ENCODE results near the gene COL4A3.
A peak's percentile ranks its signal among the peaks of the same experiment; 100 is the strongest.

COL4A3 gene

DNA sequence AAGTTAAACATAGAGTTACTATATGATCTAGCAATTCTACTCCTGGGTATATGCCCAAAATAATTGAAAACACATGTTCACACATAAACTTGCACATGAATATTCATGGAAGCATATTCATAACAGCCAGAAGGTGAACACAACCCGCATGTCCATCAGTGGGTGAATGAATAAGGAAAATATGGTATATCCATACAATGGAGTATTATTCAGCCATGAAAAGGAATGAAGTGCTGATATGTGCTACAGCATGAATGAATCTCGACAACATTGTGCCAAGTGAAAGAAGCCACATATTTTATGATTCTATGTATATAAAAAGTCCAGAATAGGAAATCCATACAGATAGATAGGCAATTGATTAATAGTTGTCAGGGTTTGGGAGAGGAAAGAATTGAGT lies 16.3 kb upstream of the COL4A3 start:
- Histone ChIP-seq H3K9me3 (replicated peaks in 1 of 2; ENCODE audit: control insufficient read depth in 2 of 2, insufficient read depth in 1 of 2, low read depth in 1 of 2, low read length in 2 of 2) (peaks cover 0 to 5% of the 10 kb centered on the region in 2 donors), H2BK5ac (ENCODE audit: low read length) (no peak overlapping the region), H2AFZ (ENCODE audit: low read length) (no peak overlapping the region), H3K36me3 (replicated peaks in 1 of 2; ENCODE audit: control insufficient read depth in 2 of 2, insufficient read depth in 2 of 2, low read length in 2 of 2) (no peaks in the 10 kb centered on the region), H2BK15ac (ENCODE audit: low read length) (no peak overlapping the region), H3K4ac (ENCODE audit: low read length) (no peak overlapping the region), H3K27ac (replicated peaks; ENCODE audit: low read length) (no peak overlapping the region), H3K27me3 (ENCODE audit: control insufficient read depth in 3 of 3, insufficient read depth in 3 of 3, low read depth in 1 of 3, low read length in 3 of 3) (peaks cover 0 to 3% (median 0%) of the 10 kb centered on the region in 3 experiments), H2BK120ac (ENCODE audit: low read depth, low read length) (no peak overlapping the region), H4K8ac (ENCODE audit: low read depth, low read length) (no peak overlapping the region), H2AK5ac (ENCODE audit: low read depth, low read length) (no peak overlapping the region), H3K14ac (ENCODE audit: low read length) (no peak overlapping the region), H3K18ac (ENCODE audit: low read length) (no peak overlapping the region), H2BK12ac (ENCODE audit: low read length) (no peak overlapping the region), H4K91ac (ENCODE audit: low read depth, low read length, poor library complexity) (no peak overlapping the region), H3K23ac (ENCODE audit: low read depth, low read length, poor library complexity) (no peak overlapping the region), H3K9ac (ENCODE audit: low read depth, low read length, poor library complexity) (no peak overlapping the region), H3K4me1 (ENCODE audit: control insufficient read depth in 2 of 2, insufficient read depth in 1 of 2, low read depth in 1 of 2, low read length in 2 of 2) (no peaks in the 10 kb centered on the region), H3K4me2 (ENCODE audit: insufficient read depth, low read length, poor library complexity, severe bottlenecking) (no peak overlapping the region), H3K79me1 (ENCODE audit: low read depth, low read length) (no peaks in the 10 kb centered on the region), H3K4me3 (ENCODE audit: low read length in 2 of 2) (no peak overlapping the region)
- DNase-seq (ENCODE audit: low spot score), result no peak
- no CpG with 5 or more reads among the region's 2 CpGs for WGBS, 2 donors (ENCODE audit: extremely low coverage in 2 of 2, insufficient read length in 2 of 2, insufficient replicate concordance in 1 of 2)

- H3K9ac ChIP-seq (ENCODE audit: low read depth, low read length, poor library complexity), result no peak overlapping the region
- H3K4ac ChIP-seq (ENCODE audit: low read length), result no peak overlapping the region
- H3K9me3 ChIP-seq (replicated peaks in 1 of 2; ENCODE audit: control insufficient read depth in 2 of 2, insufficient read depth in 1 of 2, low read depth in 1 of 2, low read length in 2 of 2), result peaks cover 0 to 5% of the 10 kb centered on the region in 2 donors
- H3K27me3 ChIP-seq (ENCODE audit: control insufficient read depth in 3 of 3, insufficient read depth in 3 of 3, low read depth in 1 of 3, low read length in 3 of 3), result peaks cover 0 to 3% (median 0%) of the 10 kb centered on the region in 3 experiments
- WGBS, 2 donors (ENCODE audit: extremely low coverage in 2 of 2, insufficient read length in 2 of 2, insufficient replicate concordance in 1 of 2), result no CpG with 5 or more reads among the region's 2 CpGs
- no peak overlapping the region for H3K4me3 ChIP-seq (ENCODE audit: low read length in 2 of 2)
- no peak overlapping the region for H4K8ac ChIP-seq (ENCODE audit: low read depth, low read length)
- no peak overlapping the region for H2AK5ac ChIP-seq (ENCODE audit: low read depth, low read length)
- no peak overlapping the region for H2BK120ac ChIP-seq (ENCODE audit: low read depth, low read length)
- no peak overlapping the region for H2BK12ac ChIP-seq (ENCODE audit: low read length)
- no peak for DNase-seq (ENCODE audit: low spot score)
- H3K23ac ChIP-seq (ENCODE audit: low read depth, low read length, poor library complexity), result no peak overlapping the region
- no peak overlapping the region for H3K14ac ChIP-seq (ENCODE audit: low read length)
- H2BK5ac ChIP-seq (ENCODE audit: low read length), result no peak overlapping the region
- no peak overlapping the region for H3K18ac ChIP-seq (ENCODE audit: low read length)
- no peak overlapping the region for H3K4me2 ChIP-seq (ENCODE audit: insufficient read depth, low read length, poor library complexity, severe bottlenecking)
- no peak overlapping the region for H2AFZ ChIP-seq (ENCODE audit: low read length)
- H3K36me3 ChIP-seq (replicated peaks in 1 of 2; ENCODE audit: control insufficient read depth in 2 of 2, insufficient read depth in 2 of 2, low read length in 2 of 2), result no peaks in the 10 kb centered on the region
- no peak overlapping the region for H3K27ac ChIP-seq (replicated peaks; ENCODE audit: low read length)
- H2BK15ac ChIP-seq (ENCODE audit: low read length), result no peak overlapping the region
- no peaks in the 10 kb centered on the region for H3K79me1 ChIP-seq (ENCODE audit: low read depth, low read length)
- no peak overlapping the region for H4K91ac ChIP-seq (ENCODE audit: low read depth, low read length, poor library complexity)
- H3K4me1 ChIP-seq (ENCODE audit: control insufficient read depth in 2 of 2, insufficient read depth in 1 of 2, low read depth in 1 of 2, low read length in 2 of 2), result no peaks in the 10 kb centered on the region
These were observed 14.0 kb upstream of the COL4A3 start for GRCh38 chr2:227150222-227150936.

- peak overlapping the region; percentile 72 for H3K18ac ChIP-seq (ENCODE audit: low read length)
- no CpG with 5 or more reads among the region's 2 CpGs for WGBS, 2 donors (ENCODE audit: extremely low coverage in 2 of 2, insufficient read length in 2 of 2, insufficient replicate concordance in 1 of 2)
- no peaks in the 10 kb centered on the region for H3K36me3 ChIP-seq (replicated peaks in 1 of 2; ENCODE audit: control insufficient read depth in 2 of 2, insufficient read depth in 2 of 2, low read length in 2 of 2)
- H2BK12ac ChIP-seq (ENCODE audit: low read length), result no peak overlapping the region
- no peak overlapping the region for H2AK5ac ChIP-seq (ENCODE audit: low read depth, low read length)
- H2BK15ac ChIP-seq (ENCODE audit: low read length), result no peak overlapping the region
- no peaks in the 10 kb centered on the region for H3K4me1 ChIP-seq (ENCODE audit: control insufficient read depth in 2 of 2, insufficient read depth in 1 of 2, low read depth in 1 of 2, low read length in 2 of 2)
- no peak overlapping the region for H3K4ac ChIP-seq (ENCODE audit: low read length)
- H3K23ac ChIP-seq (ENCODE audit: low read depth, low read length, poor library complexity), result no peak overlapping the region
- no peak overlapping the region for H3K14ac ChIP-seq (ENCODE audit: low read length)
- H3K4me3 ChIP-seq (ENCODE audit: low read length in 2 of 2), result no peak overlapping the region
- H2BK5ac ChIP-seq (ENCODE audit: low read length), result no peak overlapping the region
- DNase-seq (ENCODE audit: low spot score), result no peak
- peak overlapping the region; percentile 10 for H2AFZ ChIP-seq (ENCODE audit: low read length)
- no peak overlapping the region for H4K91ac ChIP-seq (ENCODE audit: low read depth, low read length, poor library complexity)
- H4K8ac ChIP-seq (ENCODE audit: low read depth, low read length), result no peak overlapping the region
- H3K79me1 ChIP-seq (ENCODE audit: low read depth, low read length), result no peaks in the 10 kb centered on the region
- no peak overlapping the region for H2BK120ac ChIP-seq (ENCODE audit: low read depth, low read length)
- H3K27me3 ChIP-seq (ENCODE audit: control insufficient read depth in 3 of 3, insufficient read depth in 3 of 3, low read depth in 1 of 3, low read length in 3 of 3), result no peaks in the 10 kb centered on the region
- no peak overlapping the region for H3K9ac ChIP-seq (ENCODE audit: low read depth, low read length, poor library complexity)
- H3K27ac ChIP-seq (replicated peaks; ENCODE audit: low read length), result no peak overlapping the region
- H3K4me2 ChIP-seq (ENCODE audit: insufficient read depth, low read length, poor library complexity, severe bottlenecking), result no peak overlapping the region
- peaks cover 0 to 5% of the 10 kb centered on the region in 2 donors for H3K9me3 ChIP-seq (replicated peaks in 1 of 2; ENCODE audit: control insufficient read depth in 2 of 2, insufficient read depth in 1 of 2, low read depth in 1 of 2, low read length in 2 of 2)
These were observed 12.2 kb upstream of the COL4A3 start for GRCh38 chr2:227152093-227152766.

GRCh38 chr2:227153307-227153706 lies 11.1 kb upstream of the COL4A3 start:
- Histone ChIP-seq H2AFZ (ENCODE audit: low read length) (no peak overlapping the region), H2AK5ac (ENCODE audit: low read depth, low read length) (no peak overlapping the region), H3K79me1 (ENCODE audit: low read depth, low read length) (no peaks in the 10 kb centered on the region), H3K18ac (ENCODE audit: low read length) (no peak overlapping the region), H3K27ac (replicated peaks; ENCODE audit: low read length) (no peak overlapping the region), H3K4me2 (ENCODE audit: insufficient read depth, low read length, poor library complexity, severe bottlenecking) (no peak overlapping the region), H3K14ac (ENCODE audit: low read length) (no peak overlapping the region), H3K9me3 (replicated peaks in 1 of 2; ENCODE audit: control insufficient read depth in 2 of 2, insufficient read depth in 1 of 2, low read depth in 1 of 2, low read length in 2 of 2) (peaks cover 0 to under 1% of the 10 kb centered on the region in 2 donors), H4K8ac (ENCODE audit: low read depth, low read length) (no peak overlapping the region), H3K9ac (ENCODE audit: low read depth, low read length, poor library complexity) (no peak overlapping the region), H4K91ac (ENCODE audit: low read depth, low read length, poor library complexity) (no peak overlapping the region), H3K23ac (ENCODE audit: low read depth, low read length, poor library complexity) (no peak overlapping the region), H3K4me1 (ENCODE audit: control insufficient read depth in 2 of 2, insufficient read depth in 1 of 2, low read depth in 1 of 2, low read length in 2 of 2) (no peaks in the 10 kb centered on the region), H3K27me3 (ENCODE audit: control insufficient read depth in 3 of 3, insufficient read depth in 3 of 3, low read depth in 1 of 3, low read length in 3 of 3) (no peaks in the 10 kb centered on the region), H2BK5ac (ENCODE audit: low read length) (no peak overlapping the region), H2BK120ac (ENCODE audit: low read depth, low read length) (no peak overlapping the region), H2BK15ac (ENCODE audit: low read length) (no peak overlapping the region), H3K36me3 (replicated peaks in 1 of 2; ENCODE audit: control insufficient read depth in 2 of 2, insufficient read depth in 2 of 2, low read length in 2 of 2) (no peaks in the 10 kb centered on the region), H3K4ac (ENCODE audit: low read length) (no peak overlapping the region), H3K4me3 (ENCODE audit: low read length in 2 of 2) (no peak overlapping the region), H2BK12ac (ENCODE audit: low read length) (no peak overlapping the region)
- no CpG with 5 or more reads among the region's 4 CpGs for WGBS, 2 donors (ENCODE audit: extremely low coverage in 2 of 2, insufficient read length in 2 of 2, insufficient replicate concordance in 1 of 2)
- no peak for DNase-seq (ENCODE audit: low spot score)
